Stimulated activated CD4-positive, alpha-beta T cell treated with anti-CD3 and anti-CD28 coated beads, Interleukin-15, amount 100 ng/mL, for 1 hour (primary cell): ENCODE results near the gene SHISA9.
"Not testable (repeated sequence)": the region's sequence is repeated elsewhere in the genome, so short reads cannot be mapped to it uniquely, and the experiment has no call there.

Experiments used
- DNase-seq, 2 donors: peaks; one replicate each; pipeline ENCODE4 v3.0.0-alpha.2; 2020; ENCODE audit warnings: low read depth in 1 of 2, low spot score in 1 of 2

SHISA9 gene

DNA sequence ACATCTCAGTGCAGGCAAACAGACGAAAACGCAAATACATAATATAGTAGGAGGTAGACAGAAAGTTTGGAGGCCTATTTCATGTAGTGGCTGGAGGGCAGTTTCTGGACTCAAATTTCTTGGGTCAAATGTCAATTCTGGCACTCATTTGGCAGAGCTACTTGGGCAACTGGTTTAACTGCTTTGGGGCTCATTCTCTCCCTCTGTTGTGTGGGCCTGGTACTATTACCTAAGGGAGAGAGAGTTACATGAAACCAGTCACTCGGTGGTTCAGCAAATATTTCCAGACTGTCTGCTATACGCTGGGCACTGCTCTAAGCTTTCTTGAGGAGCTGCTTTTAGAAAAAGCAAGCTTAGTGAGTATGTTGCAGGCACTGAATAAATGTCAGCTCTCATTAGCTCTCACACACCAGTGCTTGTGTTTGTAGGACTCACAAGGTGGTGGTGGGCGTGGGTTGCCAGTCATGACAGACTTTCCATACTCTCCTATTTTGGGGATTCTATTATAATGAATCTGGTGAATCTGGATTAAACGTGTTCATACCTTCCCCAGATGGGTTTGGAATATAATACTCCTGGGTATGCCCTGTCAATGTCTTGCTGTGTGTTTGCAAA, 1.8 kb upstream of the SHISA9 start:
- no peak for DNase-seq

GRCh38 chr16:12900156-12900555, 1.2 kb upstream of the SHISA9 start:
- no peak for DNase-seq

DNA sequence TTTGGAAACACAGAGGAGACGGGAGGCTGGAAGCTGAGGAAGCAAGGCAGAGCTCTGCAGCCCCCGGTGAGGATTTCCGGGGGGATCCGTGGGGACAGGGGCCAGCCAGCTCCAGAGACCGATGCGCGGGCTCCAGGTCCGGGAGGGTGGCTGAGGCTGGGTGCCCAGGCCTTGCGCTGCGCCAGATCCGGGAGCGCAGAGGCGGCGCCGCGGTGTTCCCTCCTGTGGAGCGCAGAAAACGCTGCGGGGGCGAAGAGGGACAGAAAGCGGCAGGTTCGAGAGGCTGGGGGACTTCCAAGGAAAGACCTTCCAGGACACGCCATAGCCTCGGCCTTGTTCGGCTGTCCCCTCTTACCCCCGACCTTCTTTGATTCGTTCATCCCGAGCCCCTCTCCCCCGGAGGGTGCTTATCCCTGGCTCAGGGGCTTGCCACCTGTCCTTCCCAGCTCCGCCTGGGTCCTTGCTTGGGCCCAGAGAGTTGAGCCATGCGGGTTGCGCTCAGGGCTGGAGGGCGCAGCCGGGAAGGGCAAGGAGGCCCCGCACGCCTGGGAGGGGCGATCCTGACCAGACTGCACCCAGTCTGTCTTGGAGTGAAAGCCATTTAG, 697 bp upstream of the SHISA9 start:
- DNase-seq = no peak

DNA sequence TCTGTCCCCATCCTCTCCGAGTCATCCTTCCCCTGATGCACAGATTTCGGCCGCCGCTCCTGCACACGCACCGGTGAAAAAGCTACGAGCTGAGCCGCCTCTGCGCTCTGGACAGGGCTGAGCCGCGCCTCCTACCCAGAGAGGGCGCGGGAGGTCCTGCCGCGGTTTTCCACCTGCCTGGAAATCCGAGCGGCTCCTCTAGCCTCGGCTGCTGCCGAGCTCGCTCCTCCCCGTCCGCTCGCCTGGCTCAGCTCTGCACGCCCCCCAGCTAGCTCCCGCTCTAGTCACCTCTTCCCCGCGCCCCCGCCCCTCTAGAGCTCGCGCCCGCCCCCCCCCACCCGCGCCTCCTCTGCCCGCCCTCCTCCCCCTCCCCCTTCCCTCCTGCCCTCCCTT, 198 bp upstream of the SHISA9 start:
- DNase-seq = no peak

- no peak for DNase-seq
Measured at GRCh38 chr16:12902511-12903372, 1.3 kb downstream of the SHISA9 start.

DNA sequence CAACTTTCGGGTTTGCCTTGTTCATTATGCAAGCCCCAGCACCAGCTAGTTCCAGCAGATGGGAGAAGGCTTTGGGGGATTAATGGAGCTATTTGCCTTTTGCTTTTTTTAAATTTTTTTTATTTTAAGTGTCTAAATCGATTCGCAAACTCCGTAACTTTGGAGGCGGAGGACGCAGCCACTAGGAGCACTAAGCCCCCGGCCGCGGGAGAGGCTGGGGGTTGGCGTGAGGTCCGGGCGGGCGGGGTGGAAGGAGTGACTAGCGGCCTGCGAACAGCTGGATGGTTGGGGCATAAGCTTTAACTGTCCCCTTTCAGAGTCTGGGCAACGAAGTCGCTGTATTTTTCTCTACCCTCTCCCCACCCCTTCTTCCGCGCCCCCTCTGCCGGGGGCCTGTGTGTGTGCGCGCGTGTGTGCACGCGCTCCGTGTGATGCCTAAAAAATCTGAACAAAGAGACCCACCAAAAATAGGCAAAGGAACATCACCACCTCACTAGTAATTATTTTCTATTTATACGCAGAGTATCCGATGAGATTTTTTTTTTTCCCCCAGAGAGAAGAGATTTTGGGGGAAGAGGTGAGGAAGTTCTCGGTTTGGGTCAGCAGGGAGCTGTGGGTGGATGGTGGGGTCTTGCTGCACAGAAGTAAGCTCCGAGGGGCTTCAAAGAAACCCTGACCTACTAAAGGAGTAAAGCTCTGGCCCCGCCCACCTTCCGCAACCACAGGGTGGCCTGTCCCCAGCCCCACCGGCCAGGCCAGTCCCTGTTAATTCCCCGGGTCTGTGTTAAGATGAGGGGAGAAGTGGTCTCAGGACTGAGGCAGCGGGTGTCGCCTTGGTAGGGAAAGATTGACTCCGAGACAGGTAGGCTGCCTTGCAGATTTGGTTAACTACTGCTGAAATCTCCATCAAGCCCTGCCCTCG, 2.3 kb downstream of the SHISA9 start:
- no peak for DNase-seq

GRCh38 chr16:12904329-12904671, 2.9 kb downstream of the SHISA9 start:
- DNase-seq = no peak

DNA sequence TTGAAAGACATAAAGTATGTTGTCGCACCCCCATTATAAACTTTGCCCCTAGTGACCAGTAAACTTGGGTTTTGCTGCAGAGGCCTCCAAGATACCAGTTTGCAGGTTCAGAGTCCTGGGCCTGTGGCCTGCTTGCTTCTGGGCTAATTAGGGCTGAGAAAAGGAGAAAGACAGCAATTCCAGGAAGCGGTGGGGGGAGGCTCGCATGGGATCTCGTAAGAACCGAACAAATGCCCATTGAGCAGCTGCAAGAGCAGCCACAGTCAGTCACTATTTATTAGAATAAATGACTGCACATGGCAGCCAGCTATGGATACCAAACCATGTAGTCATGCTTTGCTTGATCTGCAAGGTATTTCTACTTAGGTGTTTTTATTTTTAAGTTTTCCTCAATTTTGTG, 4.9 kb downstream of the SHISA9 start:
- no peak for DNase-seq

DNA sequence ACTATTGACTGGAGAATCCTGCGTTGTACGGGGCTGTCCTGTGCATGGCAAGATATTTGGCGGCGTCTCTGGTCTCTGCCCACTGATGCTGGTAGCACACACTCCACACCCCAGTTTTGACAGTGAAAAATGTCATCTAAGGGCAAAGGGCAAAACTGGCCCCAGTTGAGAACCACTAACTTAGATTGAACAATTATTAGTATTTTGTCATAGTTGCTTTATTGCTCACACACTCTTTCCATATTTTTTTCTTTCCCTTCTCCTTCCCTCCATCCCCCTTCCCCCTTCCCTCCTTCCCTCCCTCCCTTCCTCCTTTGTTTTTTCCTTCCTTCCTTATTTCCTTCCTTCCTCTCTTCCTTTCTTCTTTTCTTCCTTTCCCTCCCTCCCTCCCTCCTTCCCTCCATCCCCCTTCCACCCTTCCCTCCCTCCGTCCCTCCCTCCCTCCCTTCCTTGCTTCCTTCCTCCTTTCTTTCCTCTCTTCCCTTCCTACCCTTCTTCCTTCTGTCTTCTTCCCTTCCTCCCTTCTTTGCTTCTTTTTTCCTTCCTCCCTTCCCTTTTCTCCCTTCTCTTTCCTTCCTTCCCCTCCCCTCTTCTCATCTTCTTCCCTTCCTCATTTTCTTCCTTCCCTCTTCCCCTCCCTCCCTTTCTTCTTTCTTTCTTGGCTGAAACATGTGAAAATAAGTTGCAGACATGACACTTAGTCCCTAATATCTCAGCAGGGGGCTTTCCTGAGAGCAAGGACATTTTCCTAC, 5.5 kb downstream of the SHISA9 start:
- DNase-seq = no peak

DNA sequence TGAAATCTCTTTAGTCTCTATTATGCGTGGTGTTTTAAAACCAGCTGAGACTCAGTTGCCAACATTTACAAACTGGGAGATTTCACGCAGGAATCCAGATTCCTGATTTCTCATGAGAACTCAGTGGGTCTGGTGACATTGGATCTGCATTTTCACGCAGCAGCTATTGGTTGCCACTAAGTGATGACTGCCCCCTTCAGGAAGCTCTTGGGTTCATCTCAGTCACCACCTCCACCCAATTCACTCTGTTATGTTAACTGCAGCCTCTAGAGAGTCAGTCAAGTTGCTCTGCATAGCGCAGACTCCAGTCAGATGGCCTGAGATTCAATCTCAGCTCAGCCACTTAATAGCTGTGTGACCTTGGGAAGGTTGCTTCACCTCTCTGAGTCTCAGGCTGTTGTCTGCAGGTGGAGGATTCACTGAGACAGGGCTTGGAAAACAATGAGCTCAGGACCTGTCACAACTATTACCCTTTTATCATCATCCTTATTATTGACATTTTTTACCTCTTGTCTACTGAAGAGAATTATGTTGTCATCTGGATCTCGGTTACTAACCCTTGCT, 6.4 kb downstream of the SHISA9 start:
- no peak for DNase-seq

GRCh38 chr16:12917246-12917645, 15.8 kb downstream of the SHISA9 start:
- no peak for DNase-seq

DNA sequence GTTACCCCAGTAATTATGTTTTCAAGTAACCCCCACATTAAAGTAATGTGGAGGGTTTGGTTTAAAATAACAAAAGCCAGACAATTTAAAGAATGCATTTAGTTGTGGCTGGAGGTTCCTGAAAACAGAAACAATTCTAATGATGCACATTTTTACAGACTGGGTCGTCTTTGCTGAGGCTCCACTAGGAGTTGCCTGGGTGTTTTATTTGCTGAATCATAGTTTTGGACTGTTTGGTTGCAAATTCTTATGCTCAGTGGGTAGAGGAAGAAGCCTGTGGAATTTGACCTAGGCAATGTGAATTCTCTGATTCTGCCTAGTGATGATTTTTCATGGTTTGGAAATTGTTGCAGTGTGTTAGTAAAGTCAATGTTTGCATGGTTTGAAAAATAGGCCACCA, 16.3 kb downstream of the SHISA9 start:
- no peak for DNase-seq

DNA sequence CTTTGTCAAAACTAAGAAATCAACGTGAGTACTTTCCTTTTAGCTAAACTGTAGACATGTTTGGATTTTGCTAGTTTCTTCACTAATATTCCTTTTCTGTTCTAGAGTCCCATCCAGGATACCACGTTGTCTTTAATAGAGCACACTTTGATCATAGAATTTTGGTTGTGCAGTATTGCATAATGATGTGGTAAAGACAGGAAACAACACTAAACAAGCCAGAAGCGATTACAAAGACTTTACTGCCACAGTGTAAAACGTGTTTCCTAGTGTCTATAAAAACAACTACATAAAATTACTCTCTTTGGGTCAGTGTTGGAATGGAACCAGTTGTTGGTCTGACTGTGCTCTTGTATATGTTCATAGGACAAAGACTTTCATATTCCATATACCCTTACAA, 19.3 kb downstream of the SHISA9 start:
- DNase-seq = no peak

- DNase-seq = not testable (repeated sequence)
Measured at GRCh38 chr16:12923640-12924039, 22.2 kb downstream of the SHISA9 start.

GRCh38 chr16:12925026-12925800, 23.8 kb downstream of the SHISA9 start:
- no peak for DNase-seq

- DNase-seq = no peak
Measured at GRCh38 chr16:12927591-12927990, 26.2 kb downstream of the SHISA9 start.

DNA sequence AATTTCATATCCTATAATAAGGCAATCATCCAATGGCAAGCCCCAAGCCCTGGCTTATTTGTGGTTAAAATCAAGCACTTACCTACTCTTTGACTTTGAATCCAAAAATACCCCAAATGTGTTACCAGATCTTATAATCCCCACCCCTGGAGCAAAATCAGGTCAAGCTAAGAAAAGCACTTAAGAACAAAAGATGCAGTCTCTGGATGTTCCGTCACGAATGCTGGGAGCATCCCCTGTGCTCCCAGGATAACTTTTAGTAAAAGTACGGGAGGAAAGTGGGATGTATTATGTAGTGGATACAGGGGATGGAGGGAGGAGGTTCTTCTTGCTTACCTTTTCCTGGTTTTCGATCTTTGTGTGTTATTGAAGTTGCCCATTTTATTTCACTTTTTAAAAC, 29.5 kb downstream of the SHISA9 start:
- DNase-seq = no peak

DNA sequence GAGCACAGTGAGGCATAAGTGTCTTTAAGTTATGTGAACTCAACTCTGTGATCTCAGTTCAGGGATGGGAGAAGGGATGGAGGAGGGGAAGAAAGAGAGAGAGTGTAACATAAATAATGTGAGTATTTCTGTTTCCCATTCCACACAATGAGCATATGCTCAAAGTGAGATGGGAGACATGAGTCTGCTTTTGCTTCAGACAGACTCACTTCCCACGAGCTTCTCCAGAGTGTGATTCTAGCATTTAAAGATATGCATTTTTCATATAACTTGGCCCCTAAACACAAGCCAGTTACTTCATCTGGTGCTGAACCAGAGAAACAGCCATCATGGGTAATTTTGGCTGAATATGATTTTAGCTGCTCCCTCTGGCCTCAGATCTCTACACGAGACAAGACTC, 35.0 kb downstream of the SHISA9 start:
- DNase-seq = no peak

GRCh38 chr16:12941896-12942295, 40.5 kb downstream of the SHISA9 start:
- no peak for DNase-seq

- no peak for DNase-seq
Measured at GRCh38 chr16:12942861-12943260, 41.5 kb downstream of the SHISA9 start.
